Stomach (tissue), 4 donors: ENCODE results near the gene CTNNA1.

Experiments used
- CTCF ChIP-seq, 7 experiments: fragments of 450-650 bp in 4 of 7; fragments of 200-600 bp in 3 of 7; sonication (generic) in 3 of 7; IDR thresholded peaks; one replicate each; pipeline ENCODE4 v1.5.1; 2016 to 2019; ENCODE audit warnings: antibody characterized with exemption in 7 of 7, control low read depth in 2 of 7, mild to moderate bottlenecking in 1 of 7
- POLR2A ChIP-seq, 4 donors: fragments of 450-650 bp; IDR thresholded peaks; one replicate each; pipeline ENCODE4 v1.6.1; 2016; ENCODE audit warnings: antibody characterized with exemption in 4 of 4, control low read depth in 2 of 4, mild to moderate bottlenecking in 1 of 4, moderate library complexity in 1 of 4

GRCh38 chr5:138911441-138911840 is 158.2 kb downstream of the CTNNA1 start:
- TF ChIP-seq CTCF (IDR thresholded peaks at IDR 0.05) (no peak), POLR2A (IDR thresholded peaks at IDR 0.05) (no peak)
